Measurements from ENCODE around the gene NLRP3. TPM values are rescaled to one million over a fixed set of nuclear protein-coding genes. Genes with fewer than 3 reads are reported as not detected.

NLRP3 gene
- total RNA-seq, 2 donors from 2014 or later: 0.22 to 2.2 TPM

DNA sequence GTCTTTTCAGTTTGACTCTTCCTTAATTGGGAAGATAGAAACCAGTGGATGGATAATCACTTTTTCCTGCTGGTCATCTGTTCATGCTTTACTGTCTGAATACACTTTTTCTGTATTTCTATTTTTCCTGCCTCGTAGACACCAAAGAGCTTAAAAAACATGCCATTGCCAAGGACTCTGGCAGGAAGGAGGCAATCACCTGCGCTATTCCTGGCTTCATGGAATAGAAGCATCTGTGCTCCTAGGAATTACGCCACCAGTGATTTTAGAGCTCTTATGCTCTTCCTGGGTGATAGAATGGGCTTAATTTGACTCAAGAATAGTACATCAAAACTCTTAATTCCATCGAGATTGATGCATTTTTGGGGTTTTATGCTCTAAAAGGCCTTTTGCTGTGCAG lies 26.2 kb downstream of the NLRP3 start:
- no peak overlapping the region for H3K27ac ChIP-seq
- H3K27me3 ChIP-seq: no peaks in the 10 kb centered on the region
- no peak overlapping the region for H3K9ac ChIP-seq (ENCODE audit: low read depth in 2 of 2, low read length in 2 of 2)
- H3K36me3 ChIP-seq: no peaks in the 10 kb centered on the region
- DNase-seq: no peak
- intact Hi-C loops (cut with DNase I): loop anchor here (10.0 kb wide), 1 partner anchor 47 kb away; no protein-coding TSS in a partner anchor
- H3K4me3 ChIP-seq: no peak overlapping the region
- H3K4me1 ChIP-seq: no peaks in the 10 kb centered on the region
- no peaks in the 10 kb centered on the region for H3K9me3 ChIP-seq
- TF ChIP-seq, protein P1, sequence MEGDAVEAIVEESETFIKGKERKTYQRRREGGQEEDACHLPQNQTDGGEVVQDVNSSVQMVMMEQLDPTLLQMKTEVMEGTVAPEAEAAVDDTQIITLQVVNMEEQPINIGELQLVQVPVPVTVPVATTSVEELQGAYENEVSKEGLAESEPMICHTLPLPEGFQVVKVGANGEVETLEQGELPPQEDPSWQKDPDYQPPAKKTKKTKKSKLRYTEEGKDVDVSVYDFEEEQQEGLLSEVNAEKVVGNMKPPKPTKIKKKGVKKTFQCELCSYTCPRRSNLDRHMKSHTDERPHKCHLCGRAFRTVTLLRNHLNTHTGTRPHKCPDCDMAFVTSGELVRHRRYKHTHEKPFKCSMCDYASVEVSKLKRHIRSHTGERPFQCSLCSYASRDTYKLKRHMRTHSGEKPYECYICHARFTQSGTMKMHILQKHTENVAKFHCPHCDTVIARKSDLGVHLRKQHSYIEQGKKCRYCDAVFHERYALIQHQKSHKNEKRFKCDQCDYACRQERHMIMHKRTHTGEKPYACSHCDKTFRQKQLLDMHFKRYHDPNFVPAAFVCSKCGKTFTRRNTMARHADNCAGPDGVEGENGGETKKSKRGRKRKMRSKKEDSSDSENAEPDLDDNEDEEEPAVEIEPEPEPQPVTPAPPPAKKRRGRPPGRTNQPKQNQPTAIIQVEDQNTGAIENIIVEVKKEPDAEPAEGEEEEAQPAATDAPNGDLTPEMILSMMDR (IDR thresholded peaks at IDR 0.05): no peak

DNA sequence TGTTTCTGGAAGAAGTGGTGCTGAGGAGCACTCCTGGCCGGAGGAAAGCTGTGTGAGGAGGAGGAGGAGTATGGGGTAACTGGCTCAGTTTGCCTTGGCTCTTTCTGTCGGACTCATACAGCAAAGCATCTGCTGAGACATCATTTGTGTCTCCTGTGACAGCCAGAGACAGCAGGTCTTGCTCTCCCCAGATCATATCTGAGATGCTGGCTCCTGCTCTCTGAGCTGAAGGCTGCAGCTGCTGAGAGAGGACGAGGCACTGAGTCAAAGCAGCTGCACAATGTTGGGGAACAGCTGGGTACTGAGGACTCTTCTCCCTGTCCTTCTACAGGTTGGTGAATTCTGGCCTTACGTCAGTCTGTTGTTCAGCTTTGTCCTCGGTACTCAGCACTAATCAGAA lies 27.7 kb downstream of the NLRP3 start:
- no peaks in the 10 kb centered on the region for H3K4me1 ChIP-seq
- H3K9ac ChIP-seq (ENCODE audit: low read depth in 2 of 2, low read length in 2 of 2): no peak overlapping the region
- intact Hi-C loops (cut with DNase I): loop anchor here (10.0 kb wide), 1 partner anchor 49 kb away; no protein-coding TSS in a partner anchor
- no peak for DNase-seq
- no peaks in the 10 kb centered on the region for H3K9me3 ChIP-seq
- H3K36me3 ChIP-seq: no peaks in the 10 kb centered on the region
- TF ChIP-seq, protein P1 (IDR thresholded peaks at IDR 0.05): no peak
- no peak overlapping the region for H3K4me3 ChIP-seq
- H3K27ac ChIP-seq: no peak overlapping the region
- no peaks in the 10 kb centered on the region for H3K27me3 ChIP-seq

DNA sequence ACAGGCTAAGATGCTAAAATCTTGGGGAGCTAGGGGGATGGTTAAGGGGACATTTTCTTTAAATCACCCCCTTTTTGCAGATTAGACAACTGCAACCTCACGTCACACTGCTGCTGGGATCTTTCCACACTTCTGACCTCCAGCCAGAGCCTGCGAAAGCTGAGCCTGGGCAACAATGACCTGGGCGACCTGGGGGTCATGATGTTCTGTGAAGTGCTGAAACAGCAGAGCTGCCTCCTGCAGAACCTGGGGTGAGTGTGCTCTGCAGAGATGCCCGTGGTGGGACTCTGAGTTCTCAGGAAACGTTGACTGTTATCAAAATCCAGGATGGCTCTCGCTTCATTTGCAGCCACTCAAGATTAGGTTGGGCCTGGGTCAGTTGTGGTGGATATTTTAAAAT lies 28.6 kb downstream of the NLRP3 start:
- no peak overlapping the region for H3K4me3 ChIP-seq
- TF ChIP-seq, protein P1 (IDR thresholded peaks at IDR 0.05): no peak

DNA sequence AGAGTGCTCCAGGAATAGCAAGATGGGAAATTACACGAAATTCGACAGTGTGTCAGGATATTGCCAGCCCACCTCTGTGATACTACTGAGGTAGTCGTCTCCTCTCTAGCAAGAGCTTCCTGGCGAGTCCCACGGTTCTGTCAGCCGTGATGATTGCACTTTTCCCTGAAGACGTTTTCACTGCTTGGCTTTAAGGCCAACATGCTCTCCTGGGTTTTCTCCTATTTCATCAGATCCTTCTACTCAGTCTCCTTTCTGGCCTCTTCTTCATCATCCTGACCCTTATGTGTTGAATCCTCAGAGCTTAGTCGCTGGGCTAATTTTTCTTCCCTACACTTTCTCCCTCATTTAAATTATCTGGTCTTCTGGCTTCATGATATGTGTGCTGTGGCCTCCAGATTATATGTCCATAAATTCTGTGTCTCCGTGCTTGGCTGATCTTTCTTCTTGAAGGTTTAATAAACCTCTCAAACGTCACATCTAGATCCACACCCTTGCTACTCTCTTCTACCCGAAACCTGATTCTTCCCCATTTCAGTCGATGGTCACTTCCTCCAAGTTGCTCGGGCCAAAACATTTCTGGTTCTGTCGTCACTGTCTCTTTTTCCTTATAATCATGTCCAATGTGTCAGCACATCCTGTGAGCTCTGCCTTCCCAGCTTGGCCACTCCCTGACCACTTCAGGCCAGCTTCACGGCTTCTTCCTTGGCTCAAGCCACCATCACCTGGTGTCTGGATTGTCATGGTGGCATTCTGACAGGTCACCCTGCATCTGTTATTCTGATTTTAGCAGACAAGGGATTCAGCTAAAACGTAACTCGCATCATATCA lies 29.8 kb downstream of the NLRP3 start:
- no peak overlapping the region for H3K4me3 ChIP-seq
- no peaks in the 10 kb centered on the region for H3K27me3 ChIP-seq
- no peak for DNase-seq
- no peak overlapping the region for H3K9ac ChIP-seq (ENCODE audit: low read depth in 2 of 2, low read length in 2 of 2)
- H3K36me3 ChIP-seq: no peaks in the 10 kb centered on the region
- H3K27ac ChIP-seq: no peak overlapping the region
- no peaks in the 10 kb centered on the region for H3K9me3 ChIP-seq
- intact Hi-C loops (cut with DNase I): loop anchor here (10.0 kb wide), 1 partner anchor 51 kb away; no protein-coding TSS in a partner anchor
- TF ChIP-seq, protein P1 (IDR thresholded peaks at IDR 0.05): no peak
- H3K4me1 ChIP-seq: no peaks in the 10 kb centered on the region

More for the DNA sequence above, 28.6 kb downstream of the NLRP3 start:
- Histone ChIP-seq H3K9me3 (no peaks in the 10 kb centered on the region), H3K27ac (no peak overlapping the region), H3K4me1 (no peaks in the 10 kb centered on the region), H3K27me3 (no peaks in the 10 kb centered on the region), H3K36me3 (no peaks in the 10 kb centered on the region), H3K9ac (ENCODE audit: low read depth in 2 of 2, low read length in 2 of 2) (no peak overlapping the region)
- DNase-seq: no peak
- intact Hi-C loops (cut with DNase I): loop anchor here (10.0 kb wide), 1 partner anchor 50 kb away; no protein-coding TSS in a partner anchor

DNA sequence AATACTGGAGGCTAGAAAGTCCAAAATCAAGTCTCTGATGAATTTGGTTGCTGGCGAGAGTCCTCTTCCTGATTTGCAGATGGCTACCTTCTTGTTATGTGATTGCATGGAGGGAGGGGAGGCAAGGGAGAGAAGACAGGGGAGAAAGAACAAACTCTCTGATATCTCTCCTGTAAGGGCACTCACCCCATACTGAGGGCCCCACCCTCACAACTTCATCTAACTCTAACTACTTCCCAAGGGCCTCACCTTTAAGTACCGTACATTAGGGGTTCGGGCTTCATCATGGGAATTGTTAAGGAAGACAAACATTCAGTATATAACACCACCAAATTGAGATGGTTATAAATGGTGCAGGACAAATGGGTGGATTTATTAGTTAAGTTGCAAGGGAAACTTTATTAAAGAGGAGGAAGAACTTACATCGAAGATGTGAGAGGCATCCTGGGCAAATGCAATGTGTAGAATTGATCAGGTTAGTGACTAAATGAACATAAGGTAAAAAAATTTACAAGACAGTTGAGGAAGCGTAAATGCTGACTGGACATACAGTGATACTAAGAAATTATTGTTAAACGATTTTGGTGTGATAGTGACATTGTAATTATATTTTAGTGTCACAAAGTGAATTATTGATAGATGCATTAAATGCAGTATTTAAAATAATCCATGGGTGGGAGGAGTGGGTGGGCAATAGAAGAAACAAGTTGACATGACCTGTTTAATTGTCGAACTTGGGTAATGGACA lies 31.4 kb downstream of the NLRP3 start:
- Histone ChIP-seq H3K9me3 (no peaks in the 10 kb centered on the region), H3K4me3 (no peak overlapping the region), H3K4me1 (no peaks in the 10 kb centered on the region), H3K36me3 (no peaks in the 10 kb centered on the region), H3K27me3 (no peaks in the 10 kb centered on the region), H3K9ac (ENCODE audit: low read depth in 2 of 2, low read length in 2 of 2) (no peak overlapping the region), H3K27ac (no peak overlapping the region)
- DNase-seq: no peak
- intact Hi-C loops (cut with DNase I): loop anchor here (10.0 kb wide), 1 partner anchor 53 kb away; no protein-coding TSS in a partner anchor
- TF ChIP-seq, protein P1 (IDR thresholded peaks at IDR 0.05): no peak

Data from colonic mucosa (tissue), 4 donors.